Mesodermal cell (in vitro differentiated cells): Measurements from ENCODE around the gene CYB5A.

Experiments used
- H3K27ac ChIP-seq: 2 replicates; pipeline ENCODE4 v1.7.0; 2013; ENCODE audit warnings: mild to moderate bottlenecking, low read depth, low read length, moderate library complexity; ENCODE audit not compliant: severe bottlenecking
- H3K36me3 ChIP-seq: 2 replicates; pipeline ENCODE4 v1.7.1; 2013; ENCODE audit warnings: mild to moderate bottlenecking, low read length, moderate library complexity; ENCODE audit not compliant: control insufficient read depth, insufficient read depth
- H3K4me1 ChIP-seq: one replicate; pipeline ENCODE4 v1.7.1; 2013; ENCODE audit warnings: mild to moderate bottlenecking, low read length; ENCODE audit not compliant: insufficient read depth, control insufficient read depth, poor library complexity, severe bottlenecking
- H3K4me3 ChIP-seq: 2 replicates; pipeline ENCODE4 v1.7.0; 2013; ENCODE audit warnings: low read length, control low read depth, mild to moderate bottlenecking; ENCODE audit not compliant: insufficient read depth, poor library complexity, severe bottlenecking; ENCODE audit errors: extremely low read depth
- H3K9me3 ChIP-seq: 2 replicates; pipeline ENCODE4 v1.7.1; 2013; ENCODE audit warnings: mild to moderate bottlenecking, low read length, moderate library complexity; ENCODE audit not compliant: control insufficient read depth
- WGBS, 2 experiments: methylation state at CpG; one replicate each; pipeline ENCODE4 v1.1.5; 2013; ENCODE audit warnings: missing lambda C conversion rate in 2 of 2; ENCODE audit not compliant: insufficient coverage in 2 of 2; 5-methylcytosine and 5-hydroxymethylcytosine counted together

The CYB5A gene

DNA sequence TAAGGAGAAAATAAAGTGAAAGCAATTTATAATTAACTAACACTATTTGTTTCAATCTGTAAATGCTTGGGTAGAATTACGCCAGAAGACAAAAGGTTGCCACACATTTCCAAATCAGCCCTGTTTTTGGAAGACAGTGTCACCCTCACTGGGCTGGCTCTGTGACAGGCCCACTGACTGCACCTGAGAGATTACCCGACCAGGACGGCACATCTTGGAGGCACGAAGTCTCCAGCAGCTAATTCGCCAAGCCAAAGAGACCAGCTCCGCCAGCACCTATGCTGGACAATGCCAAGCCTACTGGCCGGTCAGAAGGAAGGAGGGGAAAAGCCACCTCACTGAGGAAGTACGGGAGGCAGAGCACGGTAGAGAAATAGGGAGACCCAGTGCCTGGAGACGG, 61.9 kb downstream of the CYB5A start:
- no peaks in the 10 kb centered on the region for H3K4me1 ChIP-seq
- WGBS, 2 experiments, result 91 to 95% methylated on average over 9 of the region's 10 CpGs
- no peak overlapping the region for H3K4me3 ChIP-seq
- H3K27ac ChIP-seq, result no peak overlapping the region
- H3K36me3 ChIP-seq, result no peaks in the 10 kb centered on the region
- no peaks in the 10 kb centered on the region for H3K9me3 ChIP-seq

DNA sequence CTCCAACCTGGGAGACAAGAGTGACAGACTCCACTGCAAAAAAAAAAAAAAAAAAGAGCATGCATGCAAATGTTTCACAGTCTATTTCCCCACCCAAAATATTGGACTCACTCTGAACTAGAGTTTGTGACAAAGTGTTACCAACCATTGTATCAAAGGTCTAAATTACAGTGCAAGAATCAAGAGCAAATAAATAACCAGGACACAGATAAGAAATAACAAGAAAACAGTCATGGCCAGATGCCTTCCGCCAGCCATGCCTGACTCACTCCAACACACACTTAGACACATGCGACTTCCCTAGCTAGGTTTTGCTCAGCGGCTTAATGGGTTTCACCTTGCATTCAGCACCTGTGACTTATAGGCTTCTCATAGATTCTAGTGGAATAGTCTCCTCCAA, 62.8 kb downstream of the CYB5A start:
- H3K9me3 ChIP-seq, result no peaks in the 10 kb centered on the region
- WGBS, 2 experiments, result 100% methylated on average over 2 to 3 of the region's 3 CpGs
- H3K4me3 ChIP-seq, result no peak overlapping the region
- H3K4me1 ChIP-seq, result no peaks in the 10 kb centered on the region
- no peak overlapping the region for H3K27ac ChIP-seq
- H3K36me3 ChIP-seq, result no peaks in the 10 kb centered on the region

DNA sequence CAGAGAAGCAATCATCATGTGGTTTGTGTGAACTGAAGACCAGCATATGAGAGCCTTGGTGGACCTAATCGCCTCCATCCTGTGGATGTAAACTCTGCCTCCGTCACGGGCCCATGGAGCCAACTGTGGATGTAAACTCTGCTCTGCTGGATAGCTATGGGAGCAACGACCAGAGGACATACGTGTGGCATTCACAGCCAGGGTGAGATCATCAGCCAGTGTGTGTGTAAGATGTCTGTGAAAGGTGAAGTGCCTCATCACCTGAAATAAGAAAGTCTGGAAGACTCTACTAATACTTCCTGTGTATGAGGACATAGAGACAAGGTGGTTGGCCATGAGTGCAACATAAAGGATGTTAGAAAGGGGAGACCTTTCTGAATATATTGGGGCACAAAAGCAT, 63.5 kb downstream of the CYB5A start:
- H3K27ac ChIP-seq, result no peak overlapping the region
- H3K36me3 ChIP-seq, result no peaks in the 10 kb centered on the region
- no peaks in the 10 kb centered on the region for H3K4me1 ChIP-seq
- 93 to 98% methylated on average over 3 to 5 of the region's 5 CpGs for WGBS, 2 experiments
- H3K4me3 ChIP-seq, result no peak overlapping the region
- H3K9me3 ChIP-seq, result no peaks in the 10 kb centered on the region

DNA sequence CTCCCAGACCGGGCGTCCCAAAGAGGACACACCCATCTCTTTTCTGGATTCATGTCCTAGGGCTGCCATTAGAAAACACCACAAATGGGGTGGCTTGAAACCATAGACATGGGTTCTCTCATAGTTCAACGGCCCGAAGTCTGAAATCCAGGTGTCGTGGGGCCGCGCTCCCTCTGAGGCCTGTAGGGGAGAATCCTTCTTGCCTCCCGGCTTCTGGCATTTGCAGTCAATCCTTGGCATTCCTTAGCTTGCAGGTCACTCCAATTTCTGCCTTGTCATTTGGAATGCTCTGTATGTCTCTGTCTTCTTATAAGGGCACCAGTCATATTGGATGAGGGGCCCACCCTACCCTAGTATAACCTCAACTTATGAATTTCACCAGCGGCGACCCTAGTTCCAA, 65.1 kb downstream of the CYB5A start:
- Histone ChIP-seq H3K27ac (no peak overlapping the region), H3K36me3 (no peaks in the 10 kb centered on the region), H3K9me3 (no peaks in the 10 kb centered on the region), H3K4me1 (no peaks in the 10 kb centered on the region), H3K4me3 (no peak overlapping the region)
- WGBS, 2 experiments, result 88 to 95% methylated on average over 8 to 9 of the region's 10 CpGs

DNA sequence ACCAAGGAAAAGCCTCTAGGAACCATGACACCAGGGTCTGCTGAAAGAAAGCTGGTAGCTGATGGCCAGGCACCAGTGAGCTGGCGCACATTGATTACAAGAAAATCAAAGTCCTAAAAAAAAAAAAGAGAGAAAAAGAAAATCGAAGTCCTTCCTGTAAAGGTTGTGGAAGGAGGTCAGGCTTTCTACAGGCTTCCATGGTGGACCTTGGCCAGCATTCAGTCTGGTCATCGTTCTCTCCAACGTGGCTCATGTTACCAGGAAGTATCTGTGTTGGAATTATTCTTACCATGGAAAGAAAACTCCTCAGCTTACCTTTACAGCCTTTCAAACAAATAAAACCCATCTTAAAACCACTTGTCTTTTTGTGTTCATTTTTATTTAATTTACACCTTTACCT, 65.6 kb downstream of the CYB5A start:
- WGBS, 2 experiments, result 86 to 100% methylated on average over 1 to 2 of the region's 4 CpGs
- no peaks in the 10 kb centered on the region for H3K36me3 ChIP-seq
- H3K4me1 ChIP-seq, result no peaks in the 10 kb centered on the region
- no peaks in the 10 kb centered on the region for H3K9me3 ChIP-seq
- H3K27ac ChIP-seq, result no peak overlapping the region
- H3K4me3 ChIP-seq, result no peak overlapping the region

DNA sequence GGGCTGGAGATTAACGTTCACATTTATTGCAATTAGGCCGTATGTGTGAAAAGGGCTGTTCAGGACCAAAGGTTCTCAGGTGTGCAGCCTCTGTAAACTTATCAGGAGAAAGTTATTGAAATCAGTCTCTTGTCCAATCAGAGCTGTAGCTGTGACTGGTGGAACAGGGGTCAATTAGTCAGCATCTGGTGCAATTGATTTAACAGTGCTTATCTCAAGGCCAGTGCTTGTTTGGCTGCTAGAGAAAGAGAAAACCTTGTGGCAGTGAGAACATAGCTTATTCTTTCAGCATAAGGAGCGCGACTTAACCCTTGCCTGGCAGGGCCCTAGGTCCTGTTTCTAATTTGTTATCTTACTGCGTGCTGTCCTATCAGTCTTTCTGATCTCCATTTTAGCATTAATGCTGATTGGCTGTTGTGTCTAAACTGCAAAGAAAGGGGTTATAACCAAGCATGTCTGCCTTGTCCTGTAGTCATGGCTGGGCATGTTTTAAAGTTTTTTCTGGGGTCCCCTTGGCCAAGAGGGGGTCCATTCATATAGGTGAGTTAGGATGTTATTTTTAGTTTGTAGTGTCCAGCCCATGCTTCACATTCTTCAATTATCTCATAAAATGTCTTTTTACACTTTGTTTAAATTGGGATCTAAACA, 66.4 kb downstream of the CYB5A start:
- H3K4me3 ChIP-seq, result no peak overlapping the region
- no peaks in the 10 kb centered on the region for H3K4me1 ChIP-seq
- no peaks in the 10 kb centered on the region for H3K36me3 ChIP-seq
- no peaks in the 10 kb centered on the region for H3K9me3 ChIP-seq
- 91 to 95% methylated on average over 4 to 5 of the region's 5 CpGs for WGBS, 2 experiments
- H3K27ac ChIP-seq, result no peak overlapping the region

DNA sequence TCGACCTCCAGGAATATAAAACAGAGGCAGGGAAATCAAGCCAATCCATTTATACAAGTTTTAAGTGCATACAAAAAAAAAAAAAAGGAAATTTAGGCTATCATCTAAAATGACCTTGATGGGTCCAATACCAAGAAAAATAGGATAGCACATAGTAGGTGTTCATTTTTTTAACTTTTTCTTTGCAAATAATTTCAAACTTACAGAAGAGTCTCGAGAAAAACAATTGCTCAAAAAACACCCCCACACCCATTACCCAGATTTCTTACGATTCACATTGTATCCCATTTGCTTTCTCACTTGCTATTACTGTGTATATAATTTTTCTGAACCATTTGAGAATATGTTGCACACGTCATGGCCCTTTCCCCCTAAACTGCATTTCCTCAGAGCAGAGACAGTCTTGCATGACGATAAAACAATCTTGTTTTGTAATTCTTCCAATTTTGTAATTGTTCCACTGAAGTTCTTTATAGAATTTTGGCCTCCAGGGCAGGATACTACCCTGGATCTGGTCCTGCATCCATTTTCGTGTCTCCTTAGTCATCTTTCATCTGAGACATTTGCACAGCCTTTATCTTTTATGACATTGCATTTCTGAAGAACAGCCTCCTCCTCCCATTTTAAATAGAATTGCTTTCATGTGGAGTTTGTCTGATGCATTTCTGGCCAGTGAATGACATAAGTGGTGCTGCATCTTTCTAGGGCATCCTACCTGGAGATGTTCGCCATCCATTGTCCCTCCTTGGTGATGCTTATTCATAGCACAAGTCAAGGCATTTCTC, 68.9 kb downstream of the CYB5A start:
- WGBS, 2 experiments, result 91 to 93% methylated on average over 2 to 3 of the region's 7 CpGs
- Histone ChIP-seq H3K36me3 (no peaks in the 10 kb centered on the region), H3K27ac (no peak overlapping the region), H3K9me3 (no peaks in the 10 kb centered on the region), H3K4me3 (no peak overlapping the region), H3K4me1 (no peaks in the 10 kb centered on the region)

DNA sequence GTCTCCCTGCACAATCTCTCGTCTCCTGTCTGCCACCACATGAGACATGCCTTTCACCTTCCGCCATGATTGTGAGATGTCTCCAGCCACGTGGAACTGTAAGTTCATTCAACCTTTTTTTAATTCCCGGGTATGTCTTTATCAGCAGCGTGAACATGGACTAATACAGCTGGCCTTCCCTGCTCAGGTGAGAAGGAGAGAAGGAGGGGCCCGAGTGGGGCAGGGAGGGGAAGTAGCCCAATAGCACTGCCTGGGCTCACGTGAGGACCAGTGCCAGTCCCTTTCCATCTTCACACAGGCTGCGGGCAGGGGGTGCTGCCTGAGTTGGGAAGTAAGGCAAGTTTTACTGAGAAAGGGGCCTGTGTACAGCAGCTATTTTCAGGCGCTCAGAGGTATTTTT, 70.7 kb downstream of the CYB5A start:
- no peaks in the 10 kb centered on the region for H3K9me3 ChIP-seq
- H3K4me3 ChIP-seq, result no peak overlapping the region
- WGBS, 2 experiments, result 93 to 94% methylated on average over 7 of the region's 9 CpGs
- no peaks in the 10 kb centered on the region for H3K4me1 ChIP-seq
- H3K36me3 ChIP-seq, result no peaks in the 10 kb centered on the region
- no peak overlapping the region for H3K27ac ChIP-seq

DNA sequence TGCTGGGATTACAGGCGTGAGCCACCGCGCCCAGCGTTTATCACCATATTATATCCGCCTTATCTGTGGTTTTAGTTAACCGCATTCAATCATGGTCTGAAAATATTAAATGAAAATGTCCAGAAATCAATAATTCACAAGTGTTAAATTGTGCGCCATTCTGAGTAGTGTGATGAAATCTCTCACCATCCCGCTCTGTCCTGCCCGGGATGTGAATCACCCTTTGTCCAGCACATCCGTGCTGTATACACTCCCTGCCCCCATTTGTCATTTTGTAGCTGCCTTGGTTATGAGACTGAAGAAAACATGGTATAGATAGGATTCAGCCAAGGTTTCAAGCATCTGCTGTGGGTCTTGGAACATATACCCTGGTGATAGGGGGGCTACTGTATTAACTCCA, 72.7 kb downstream of the CYB5A start:
- WGBS, 2 experiments, result 88 to 100% methylated on average over 1 to 6 of the region's 10 CpGs

DNA sequence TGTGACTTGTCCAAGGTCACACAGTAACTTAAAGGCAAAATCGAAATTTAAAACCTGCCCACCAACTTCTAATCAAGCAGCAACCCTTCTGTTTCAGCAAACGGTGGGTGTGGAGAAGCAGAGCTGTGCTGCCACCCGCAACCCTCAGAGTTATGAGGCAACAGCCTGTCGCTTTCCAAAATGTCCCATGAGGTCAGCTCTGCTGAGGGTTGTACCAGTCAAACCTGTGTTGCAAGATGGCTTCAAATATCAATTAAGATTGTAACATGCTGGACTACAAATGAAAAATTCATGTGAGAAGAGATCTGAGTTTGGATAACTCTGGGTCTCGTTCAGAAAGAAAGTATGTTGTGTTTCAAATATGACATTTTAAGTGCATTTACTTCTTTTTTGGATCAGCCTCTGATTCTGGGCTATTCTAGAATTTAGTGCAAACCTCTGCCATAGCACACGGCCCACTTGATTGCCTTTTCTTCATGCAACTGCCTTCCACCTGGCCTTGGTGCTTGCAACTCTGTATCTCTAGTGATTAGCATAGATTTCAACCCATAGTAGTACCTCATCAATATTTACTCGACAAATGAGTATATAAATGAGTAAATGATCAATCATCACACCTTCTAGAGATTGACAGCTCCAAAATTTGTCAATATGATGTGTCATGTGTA, 74.2 kb downstream of the CYB5A start:
- Histone ChIP-seq H3K36me3 (no peaks in the 10 kb centered on the region), H3K4me1 (no peaks in the 10 kb centered on the region), H3K9me3 (no peaks in the 10 kb centered on the region), H3K4me3 (no peak overlapping the region), H3K27ac (no peak overlapping the region)
- 86 to 88% methylated on average over 2 to 4 of the region's 7 CpGs for WGBS, 2 experiments

More for the DNA sequence above, 72.7 kb downstream of the CYB5A start:
- no peaks in the 10 kb centered on the region for H3K36me3 ChIP-seq
- H3K27ac ChIP-seq, result no peak overlapping the region
- H3K4me3 ChIP-seq, result no peak overlapping the region
- H3K9me3 ChIP-seq, result no peaks in the 10 kb centered on the region
- H3K4me1 ChIP-seq, result no peaks in the 10 kb centered on the region
